T47D (cell line): ENCODE measurements around the gene MMP25.
"Not testable (repeated sequence)": the region's sequence is repeated elsewhere in the genome, so short reads cannot be mapped to it uniquely, and the experiment has no call there.

Experiments
- DNase-seq, 2 experiments: peaks; one replicate each; pipeline versions ENCODE4 v3.0.0 to v3.0.0-alpha.2; 2011 to 2012; ENCODE audit warnings: low read depth in 1 of 2, low spot score in 1 of 2
- JUND ChIP-seq: IDR thresholded peaks from 2 replicates; pipeline ENCODE4 v1.6.1; 2012; ENCODE audit warnings: low read depth
- in situ Hi-C: cut with HindIII; loops from 2 replicates; pipeline ENCODE4 v1.10.0; 2016; ENCODE audit warnings: low sequenced_read_pairs, low pct_unique_long_range_greater_than_20kb

The MMP25 gene

DNA sequence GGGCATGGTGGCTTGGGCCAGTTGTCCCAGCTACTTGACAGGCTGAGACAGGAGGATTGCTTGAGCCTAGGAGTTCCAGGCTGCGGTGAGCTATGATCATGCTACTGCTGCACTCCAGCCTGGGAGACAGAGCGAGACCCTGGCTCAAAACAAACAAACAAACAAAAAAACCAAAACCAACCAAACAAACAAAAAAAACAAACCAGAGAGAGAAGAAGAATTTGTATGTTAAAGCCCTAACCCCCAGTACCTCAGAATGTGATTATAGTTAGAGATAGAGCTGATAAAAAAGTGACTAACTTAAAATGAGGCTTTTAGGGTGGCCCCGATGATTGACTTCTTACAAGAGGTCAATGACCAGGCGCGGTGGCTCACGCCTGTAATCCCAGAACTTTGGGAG is 1.7 kb upstream of the MMP25 start:
- in situ Hi-C loops, result no loop called here
- no peak for DNase-seq
- TF ChIP-seq JUND, result no peak

DNA sequence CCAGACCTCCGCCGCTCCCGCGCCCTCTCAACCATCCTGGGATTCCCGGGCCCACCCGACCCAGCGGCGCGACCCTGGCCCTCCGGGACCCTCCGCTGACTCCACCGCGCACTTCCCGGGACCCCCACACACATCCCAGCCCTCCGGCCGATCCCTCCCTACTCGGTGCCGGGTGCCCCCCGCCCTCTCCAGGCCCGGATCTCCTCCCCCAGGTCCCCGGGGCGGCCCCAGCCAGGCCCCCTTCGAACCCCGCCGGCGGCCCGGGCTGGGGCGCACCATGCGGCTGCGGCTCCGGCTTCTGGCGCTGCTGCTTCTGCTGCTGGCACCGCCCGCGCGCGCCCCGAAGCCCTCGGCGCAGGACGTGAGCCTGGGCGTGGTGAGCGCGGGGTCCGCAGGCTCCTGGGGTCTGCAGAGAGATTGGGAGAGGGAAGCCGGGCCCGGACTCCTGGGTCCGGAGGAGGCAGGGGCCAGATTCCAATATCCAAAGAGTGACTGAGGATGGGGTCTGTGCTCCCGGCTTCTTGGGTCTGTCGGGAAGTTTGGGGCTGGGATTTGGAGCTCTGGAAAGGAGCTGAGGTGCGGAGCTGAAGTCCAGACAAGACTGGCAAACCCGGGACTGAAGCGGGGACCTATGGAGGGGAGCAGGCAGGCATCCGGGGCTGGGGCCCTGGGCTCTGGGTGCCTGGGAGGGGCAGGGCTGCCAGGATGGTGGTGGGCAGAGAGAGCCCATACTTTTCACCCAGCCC is 453 bp downstream of the MMP25 start:
- no peak for DNase-seq
- in situ Hi-C loops, result no loop called here
- TF ChIP-seq JUND, result no peak

GRCh38 chr16:3047387-3047720 is 993 bp downstream of the MMP25 start:
- no peak for DNase-seq
- no peak for TF ChIP-seq JUND
- in situ Hi-C loops, result no loop called here

GRCh38 chr16:3049921-3050481 is 3.6 kb downstream of the MMP25 start:
- no peak for TF ChIP-seq JUND
- in situ Hi-C loops, result no loop called here
- DNase-seq, result no peak

- in situ Hi-C loops, result no loop called here
- no peak for DNase-seq
- TF ChIP-seq JUND, result no peak
These were observed 4.1 kb downstream of the MMP25 start for GRCh38 chr16:3050487-3050886.

DNA sequence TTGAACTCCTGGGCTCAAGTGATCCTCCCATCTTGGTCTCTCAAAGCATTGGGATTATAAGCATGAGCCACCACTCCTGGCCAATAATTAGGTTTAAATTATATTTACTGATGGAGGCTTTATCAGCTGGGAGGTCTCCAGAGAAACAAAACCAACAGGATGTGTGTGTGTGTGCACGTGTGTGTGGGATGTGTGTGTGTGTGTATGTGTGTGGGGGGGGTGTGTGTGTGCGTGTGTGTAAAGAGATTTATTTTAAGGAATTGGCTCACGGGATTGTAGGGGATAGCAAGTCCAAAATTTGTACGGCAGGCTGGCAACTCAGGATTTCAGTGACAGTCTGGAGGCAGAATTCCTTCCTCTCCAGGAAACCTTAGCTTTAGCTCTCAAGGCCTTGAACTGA is 4.6 kb downstream of the MMP25 start:
- in situ Hi-C loops, result no loop called here
- no peak for TF ChIP-seq JUND
- no peak for DNase-seq

- DNase-seq, result no peak
- TF ChIP-seq JUND, result no peak
- in situ Hi-C loops, result no loop called here
These were observed 5.1 kb downstream of the MMP25 start for GRCh38 chr16:3051494-3051893.

DNA sequence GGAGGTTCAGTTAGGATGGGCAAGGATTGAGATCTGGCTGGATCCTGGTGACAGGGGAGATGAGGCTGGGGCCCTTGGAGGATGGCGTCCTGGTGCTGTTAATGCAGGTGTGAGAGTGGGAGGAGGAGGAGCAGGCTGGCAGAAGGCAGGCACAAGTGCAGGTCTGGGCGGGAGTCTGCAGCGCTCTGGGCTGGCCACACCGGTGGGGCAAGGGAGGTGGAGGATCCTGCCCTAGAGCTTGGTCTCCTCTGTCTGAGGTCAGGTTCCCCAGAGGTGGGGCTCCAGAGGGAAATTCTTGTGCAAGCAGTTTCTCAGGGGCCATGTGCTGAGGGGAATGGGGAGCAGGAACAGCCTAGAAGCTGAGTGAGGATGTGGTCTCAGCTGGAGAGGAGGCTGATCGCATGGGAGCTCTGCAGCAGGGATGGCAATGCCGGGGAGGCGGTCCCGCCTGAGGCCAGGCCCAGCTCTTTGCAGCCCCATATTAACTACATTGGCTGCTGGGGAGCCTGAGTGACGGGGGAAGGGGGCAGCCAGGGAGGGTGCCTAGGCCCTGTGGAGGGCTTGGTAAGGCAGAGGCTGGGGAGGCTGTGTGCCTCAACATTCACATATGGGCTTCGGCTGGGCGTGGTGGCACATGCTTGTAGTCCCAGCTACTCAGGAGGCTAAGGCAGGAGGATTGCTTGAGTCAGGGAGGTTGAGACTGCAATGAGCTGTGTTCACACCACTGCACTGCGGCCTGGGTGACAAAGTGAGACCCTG is 6.4 kb downstream of the MMP25 start:
- in situ Hi-C loops, DNase-seq: not testable (repeated sequence)

- DNase-seq, in situ Hi-C loops: not testable (repeated sequence)
These were observed 7.0 kb downstream of the MMP25 start for GRCh38 chr16:3053330-3053710.

DNA sequence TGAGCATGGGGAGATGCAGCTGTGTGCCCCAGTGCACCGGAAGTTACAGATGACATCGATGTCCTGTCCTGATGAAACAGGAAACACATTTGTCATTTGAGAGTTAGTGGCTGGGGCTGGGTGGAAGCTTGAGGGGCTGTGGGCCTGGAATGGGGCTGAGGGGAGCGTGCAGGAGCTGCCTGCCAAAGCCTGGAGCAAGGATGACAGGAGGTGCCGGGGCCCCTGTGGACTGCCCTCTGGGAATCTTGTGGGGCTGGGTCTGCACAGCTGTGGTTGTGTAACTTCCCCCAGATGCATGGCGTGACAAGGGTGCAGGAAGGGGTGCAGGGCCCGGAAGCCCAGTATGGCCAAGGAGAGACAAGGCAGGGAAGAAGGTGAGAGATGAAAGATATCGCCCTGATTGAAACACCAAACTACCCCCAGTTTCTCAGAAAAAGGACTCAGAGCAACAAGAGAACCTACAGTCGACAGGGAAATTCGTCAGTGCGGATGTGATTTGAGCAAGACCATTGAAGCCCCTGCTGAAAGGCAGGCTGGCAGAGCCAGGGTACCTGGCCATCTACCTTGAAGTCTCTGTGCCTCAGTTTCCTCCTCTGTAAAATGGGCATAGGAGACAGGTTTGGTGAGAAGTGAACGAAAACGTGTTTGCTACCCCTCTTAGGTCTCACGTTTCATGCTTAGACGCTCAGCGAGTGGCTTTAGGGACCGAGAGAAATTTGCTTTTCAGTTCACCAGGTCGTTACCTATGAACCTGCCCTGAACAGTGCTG is 8.8 kb downstream of the MMP25 start:
- in situ Hi-C loops, result no loop called here
- no peak for TF ChIP-seq JUND
- DNase-seq, result no peak

- in situ Hi-C loops, DNase-seq: not testable (repeated sequence)
These were observed 9.4 kb downstream of the MMP25 start for GRCh38 chr16:3055734-3056115.

DNA sequence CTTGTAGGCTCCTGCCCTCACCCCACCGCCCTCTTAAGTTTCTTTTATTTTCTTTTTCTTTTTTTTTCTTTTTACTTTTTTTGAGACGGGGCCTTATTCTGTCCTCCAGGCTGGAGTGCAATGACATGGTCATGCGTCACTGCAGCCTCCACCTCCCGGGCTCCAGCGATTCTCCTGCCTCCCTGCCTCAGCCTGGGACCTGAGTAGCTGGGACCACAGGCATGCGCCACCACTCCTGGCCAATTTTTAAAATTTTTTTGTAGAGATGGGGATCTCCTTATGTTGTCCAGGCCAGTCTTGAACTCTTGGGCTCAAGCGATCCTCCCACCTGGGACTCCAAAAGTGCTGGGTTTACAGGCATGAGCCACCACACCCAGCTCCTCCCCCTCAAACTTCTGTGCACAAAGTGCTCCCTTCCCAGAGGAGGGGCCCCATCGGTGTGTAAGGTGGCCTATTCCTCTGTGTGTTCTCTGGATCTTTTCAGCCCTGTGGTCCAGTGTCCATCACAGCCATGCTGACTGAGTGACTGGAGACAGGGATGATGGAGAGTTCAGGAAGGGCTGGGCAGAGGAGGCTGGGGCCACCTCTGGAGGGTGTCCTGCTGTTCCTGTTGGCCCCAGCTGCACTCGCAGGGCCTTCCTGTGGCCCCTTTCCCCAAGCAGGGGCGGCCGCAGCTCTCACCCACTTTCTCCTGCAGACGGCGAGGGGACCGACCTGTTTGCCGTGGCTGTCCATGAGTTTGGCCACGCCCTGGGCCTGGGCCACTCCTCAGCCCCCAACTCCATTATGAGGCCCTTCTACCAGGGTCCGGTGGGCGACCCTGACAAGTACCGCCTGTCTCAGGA is 10.2 kb downstream of the MMP25 start:
- DNase-seq, result no peak
- no peak for TF ChIP-seq JUND
- in situ Hi-C loops, result no loop called here
